Activated CD8-positive, alpha-beta memory T cell treated with anti-CD3 and anti-CD28 coated beads for 36 hours (primary cell): ENCODE measurements around the gene MAP3K7. TPM values are rescaled to one million over a fixed set of nuclear protein-coding genes. Genes with fewer than 3 reads are reported as not detected.

Source experiments
- CTCF ChIA-PET: fragments of 350-600 bp; sonication (Branson Sonifier 250); formaldehyde crosslinking; loops from one replicate; lab custom pipeline; 2021; ENCODE audit warnings: antibody characterized with exemption; lab: Charles Lee
- POLR2A ChIA-PET: fragments of 350-600 bp; sonication (Branson Sonifier 250); formaldehyde crosslinking; loops from one replicate; lab custom pipeline; 2021; ENCODE audit warnings: antibody characterized with exemption; lab: Charles Lee
- total RNA-seq, 2 experiments: library from RNA; stranded (reverse); gene quantifications; one replicate each; pipeline ENCODE4 v1.2.3, GENCODE V29; 2021

Gene MAP3K7
- total RNA-seq, 2 experiments from 2014 or later = 24.2 to 24.4 TPM

- ChIA-PET CTCF (interaction anchor here (1.6 kb wide), 1 partner anchor 15 kb away, joined by 5 read pairs; no protein-coding TSS in a partner anchor), POLR2A (no interaction called here)
Observed at GRCh38 chr6:90492798-90493197, 94.1 kb downstream of the MAP3K7 start.

GRCh38 chr6:90492369-90492768, 94.5 kb downstream of the MAP3K7 start:
- POLR2A ChIA-PET = no interaction called here
- CTCF ChIA-PET = interaction anchor here (1.6 kb wide), 1 partner anchor 15 kb away, joined by 5 read pairs; no protein-coding TSS in a partner anchor

GRCh38 chr6:90490030-90490716, 96.7 kb downstream of the MAP3K7 start:
- POLR2A ChIA-PET = interaction anchor here (0.6 kb wide), 1 partner anchor 12 kb away, joined by 3 read pairs; no protein-coding TSS in a partner anchor
- CTCF ChIA-PET = interaction anchor here (1.0 kb wide), 1 partner anchor 11 kb away, joined by 3 read pairs; no protein-coding TSS in a partner anchor

- CTCF ChIA-PET = no interaction called here
- POLR2A ChIA-PET = no interaction called here
Observed at GRCh38 chr6:90488816-90489215, 98.1 kb downstream of the MAP3K7 start.

GRCh38 chr6:90485635-90486277, 101.1 kb downstream of the MAP3K7 start:
- ChIA-PET CTCF (interaction anchor here (0.8 kb wide), 1 partner anchor 10 kb away, joined by 3 read pairs; no protein-coding TSS in a partner anchor), POLR2A (interaction anchor here (0.5 kb wide), 1 partner anchor 267 kb away, joined by 3 read pairs; no protein-coding TSS in a partner anchor)

GRCh38 chr6:90484903-90485302, 102.0 kb downstream of the MAP3K7 start:
- ChIA-PET POLR2A (no interaction called here), CTCF (no interaction called here)

DNA sequence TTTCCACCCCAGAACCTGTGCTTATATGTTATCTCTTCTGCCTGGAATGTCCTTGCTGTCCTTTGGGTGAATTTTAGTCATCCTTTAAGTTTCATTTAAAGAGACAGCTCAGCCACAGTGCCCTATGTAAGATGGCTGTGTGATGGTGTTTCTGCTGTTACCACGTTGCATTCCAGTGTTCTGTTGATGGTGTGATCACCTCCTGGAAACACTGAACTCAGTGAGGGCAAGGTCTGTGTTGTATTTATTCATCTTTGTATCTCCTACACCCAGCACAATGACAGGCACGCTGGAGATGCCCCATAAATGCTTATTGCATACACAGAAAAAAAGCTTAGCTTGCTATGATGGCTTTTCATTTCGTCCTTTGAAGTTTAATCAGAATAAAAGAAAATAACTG, 102.5 kb downstream of the MAP3K7 start:
- ChIA-PET CTCF (interaction anchor here (0.6 kb wide), 1 partner anchor 70 kb away, joined by 3 read pairs; no protein-coding TSS in a partner anchor), POLR2A (no interaction called here)

- ChIA-PET POLR2A (no interaction called here), CTCF (interaction anchor here (0.6 kb wide), 1 partner anchor 70 kb away, joined by 3 read pairs; no protein-coding TSS in a partner anchor)
Observed at GRCh38 chr6:90483956-90484355, 102.9 kb downstream of the MAP3K7 start.

DNA sequence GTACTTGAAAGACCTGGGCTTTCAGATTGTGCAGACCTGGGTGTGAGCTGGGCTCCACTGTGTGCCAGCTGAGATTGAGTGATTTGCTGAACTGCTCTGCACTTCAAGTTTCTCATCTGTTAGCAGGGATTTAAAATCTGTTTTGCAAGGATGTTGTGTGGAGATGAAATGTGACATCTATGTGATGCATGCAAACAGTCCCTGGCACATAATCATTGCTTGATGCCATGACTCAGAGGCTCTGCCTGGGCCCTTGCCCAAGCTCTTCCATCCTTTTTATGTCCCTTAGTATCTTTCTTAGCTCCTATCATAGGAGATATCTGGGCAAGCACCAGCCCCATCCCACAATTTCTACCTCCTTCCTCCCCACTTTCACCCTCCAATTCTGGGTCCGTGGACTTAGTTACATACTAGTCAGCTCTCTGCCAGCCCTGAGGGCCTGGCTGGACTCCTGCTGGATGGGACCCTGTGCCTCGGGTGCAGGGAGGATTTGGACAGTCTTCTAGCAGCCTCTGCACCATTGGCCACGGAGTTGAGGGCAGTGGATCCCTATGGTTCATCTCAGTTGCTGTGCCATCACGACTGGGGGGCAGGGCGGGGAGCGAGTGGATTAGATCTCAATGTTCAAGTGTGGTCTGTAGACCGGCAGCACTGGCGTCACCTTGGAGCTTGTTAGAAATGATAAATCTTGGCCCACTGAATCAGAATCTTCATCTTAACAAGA, 103.6 kb downstream of the MAP3K7 start:
- ChIA-PET CTCF (no interaction called here), POLR2A (no interaction called here)

GRCh38 chr6:90480666-90481065, 106.2 kb downstream of the MAP3K7 start:
- POLR2A ChIA-PET = no interaction called here

DNA sequence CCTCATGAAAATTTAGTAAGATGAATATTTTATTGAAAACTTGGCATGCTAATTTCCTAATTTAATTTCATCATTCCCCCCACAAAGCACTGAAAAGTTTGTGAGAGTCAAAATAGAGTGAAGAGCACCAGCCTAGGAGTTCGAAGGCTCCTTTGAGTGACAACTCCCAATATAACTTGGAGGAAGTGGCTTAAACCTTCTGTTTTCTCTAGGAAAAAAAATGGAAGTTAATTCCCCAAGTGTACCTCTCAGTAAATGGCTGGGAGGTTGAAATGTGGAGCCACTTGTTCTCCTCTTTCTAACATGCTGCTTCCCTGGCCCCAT, 107.3 kb downstream of the MAP3K7 start:
- POLR2A ChIA-PET = no interaction called here
- CTCF ChIA-PET = interaction anchor here (0.5 to 4.0 kb wide), 23 partner anchors 10 to 660 kb away, joined by 3 to 27 read pairs (median 3); partner anchors contain the start of gene MDN1

More at GRCh38 chr6:90480666-90481065, 106.2 kb downstream of the MAP3K7 start:
- CTCF ChIA-PET = interaction anchor here (1.0 to 4.0 kb wide), 2 partner anchors 196 to 397 kb away, joined by 3 to 27 read pairs; no protein-coding TSS in a partner anchor

GRCh38 chr6:90478789-90479602, 107.9 kb downstream of the MAP3K7 start:
- CTCF ChIA-PET = interaction anchor here (0.5 to 4.0 kb wide), 37 partner anchors 9 to 659 kb away, joined by 3 to 27 read pairs (median 4); partner anchors contain the start of gene MDN1
- POLR2A ChIA-PET = no interaction called here

- ChIA-PET POLR2A (no interaction called here), CTCF (interaction anchor here (0.9 to 4.0 kb wide), 13 partner anchors 14 to 538 kb away, joined by 3 to 27 read pairs (median 5); no protein-coding TSS in a partner anchor)
Observed at GRCh38 chr6:90478278-90478677, 108.6 kb downstream of the MAP3K7 start.

GRCh38 chr6:90477366-90477765, 109.5 kb downstream of the MAP3K7 start:
- CTCF ChIA-PET = interaction anchor here (0.9 to 4.0 kb wide), 7 partner anchors 15 to 537 kb away, joined by 3 to 27 read pairs (median 5); no protein-coding TSS in a partner anchor
- POLR2A ChIA-PET = interaction anchor here (1.0 kb wide), 1 partner anchor 192 kb away, joined by 4 read pairs; no protein-coding TSS in a partner anchor

DNA sequence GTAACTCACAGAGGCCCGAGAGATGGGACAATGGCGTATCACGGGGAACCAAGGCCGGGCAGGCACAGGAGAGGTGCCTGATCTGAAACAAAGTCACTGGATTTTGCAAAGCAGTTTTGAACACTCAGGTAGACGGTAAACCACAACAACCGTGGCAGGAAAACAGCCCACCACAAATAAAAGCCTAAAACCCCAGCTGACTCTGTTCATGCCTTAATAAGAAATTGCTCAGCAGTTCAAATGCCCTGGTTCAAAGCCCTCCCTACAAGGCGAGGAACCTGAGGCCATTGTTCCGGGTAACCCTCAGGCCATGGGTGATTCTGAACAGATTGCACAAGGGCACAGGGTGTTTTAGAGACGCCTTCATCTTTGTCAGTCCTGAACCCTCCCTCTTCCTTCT, 114.2 kb downstream of the MAP3K7 start:
- CTCF ChIA-PET = interaction anchor here (0.6 to 2.6 kb wide), 4 partner anchors 13 to 79 kb away, joined by 5 to 7 read pairs (median 5); no protein-coding TSS in a partner anchor
- POLR2A ChIA-PET = interaction anchor here (1.2 kb wide), 1 partner anchor 49 kb away, joined by 3 read pairs; no protein-coding TSS in a partner anchor

GRCh38 chr6:90471263-90471662, 115.6 kb downstream of the MAP3K7 start:
- POLR2A ChIA-PET = no interaction called here
- CTCF ChIA-PET = interaction anchor here (2.6 kb wide), 1 partner anchor 72 kb away, joined by 7 read pairs; no protein-coding TSS in a partner anchor

DNA sequence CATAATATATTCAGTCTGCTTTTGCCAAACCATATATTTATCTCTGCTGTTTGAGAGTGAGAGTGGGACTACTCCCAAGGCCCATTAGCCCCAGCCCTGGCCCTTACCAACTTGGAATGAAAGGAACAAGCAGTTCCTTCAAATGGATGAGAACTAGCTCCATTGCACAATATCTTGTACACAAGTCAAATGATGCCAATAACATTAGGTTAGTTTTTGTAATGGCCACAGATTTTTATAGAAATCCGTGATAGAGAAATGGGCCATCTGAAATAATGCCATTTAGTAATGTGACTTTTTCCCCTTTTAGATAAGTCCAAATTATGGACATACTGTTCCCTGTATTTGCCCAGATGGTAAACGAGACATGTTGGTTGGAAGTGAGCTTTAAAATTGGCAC, 117.0 kb downstream of the MAP3K7 start:
- POLR2A ChIA-PET = no interaction called here
- CTCF ChIA-PET = interaction anchor here (0.6 to 1.2 kb wide), 2 partner anchors 9 to 56 kb away, joined by 3 read pairs; no protein-coding TSS in a partner anchor

GRCh38 chr6:90468859-90469258, 118.0 kb downstream of the MAP3K7 start:
- CTCF ChIA-PET = no interaction called here
- POLR2A ChIA-PET = no interaction called here
